Liver (tissue), 9 donors: ENCODE measurements around the gene CCNL1. TPM values are rescaled to one million over a fixed set of nuclear protein-coding genes. Genes with fewer than 3 reads are reported as not detected.
A peak's percentile ranks its signal among the peaks of the same experiment; 100 is the strongest.

Source experiments
- DNase-seq: peaks from one replicate; pipeline ENCODE4 v3.0.0-alpha.2; 2017; ENCODE audit warnings: low spot score
- H3K27ac ChIP-seq, 2 donors: one replicate each; pipeline ENCODE4 v1.7.0; 2013; ENCODE audit warnings: inconsistent platforms in 2 of 2, low read length in 2 of 2, control low read depth in 1 of 2, low read depth in 1 of 2, mild to moderate bottlenecking in 1 of 2
- H3K27me3 ChIP-seq, 4 donors: one replicate each; pipeline versions ENCODE4 v1.6.1 to v1.7.0; 2013; ENCODE audit warnings: low read length in 3 of 4, inconsistent platforms in 1 of 4, mild to moderate bottlenecking in 1 of 4, moderate library complexity in 1 of 4; ENCODE audit not compliant: control insufficient read depth in 4 of 4, insufficient read depth in 4 of 4
- H3K36me3 ChIP-seq, 4 donors: one replicate each; pipeline versions ENCODE4 v1.6.1 to v1.7.0; 2013; ENCODE audit warnings: low read length in 3 of 4, mild to moderate bottlenecking in 3 of 4, low read depth in 1 of 4, moderate library complexity in 1 of 4; ENCODE audit not compliant: control insufficient read depth in 4 of 4, insufficient read depth in 3 of 4
- H3K4me1 ChIP-seq, 4 donors: one replicate each; pipeline versions ENCODE4 v1.6.1 to v1.7.0; 2013; ENCODE audit warnings: low read length in 3 of 4, mild to moderate bottlenecking in 3 of 4, moderate library complexity in 1 of 4; ENCODE audit not compliant: control insufficient read depth in 4 of 4, insufficient read depth in 4 of 4
- H3K4me3 ChIP-seq, 3 donors: one replicate each; pipeline versions ENCODE4 v1.6.1 to v1.7.0; 2013; ENCODE audit warnings: low read length in 3 of 3, control low read depth in 1 of 3, low read depth in 1 of 3, mild to moderate bottlenecking in 1 of 3
- H3K9ac ChIP-seq, 2 donors: one replicate each; pipeline ENCODE4 v1.7.0; 2013; ENCODE audit warnings: low read length in 2 of 2, mild to moderate bottlenecking in 2 of 2, moderate library complexity in 2 of 2, control low read depth in 1 of 2, low read depth in 1 of 2
- H3K9me3 ChIP-seq, 4 donors: one replicate each; pipeline versions ENCODE4 v1.6.1 to v1.7.0; 2013; ENCODE audit warnings: low read length in 3 of 4; ENCODE audit not compliant: control insufficient read depth in 4 of 4
- CTCF ChIP-seq: fragments of 150-350 bp; IDR thresholded peaks from 2 replicates; pipeline ENCODE4 v1.5.1; 2017; ENCODE audit warnings: improper control_type of control experiment, low read depth, low read length; ENCODE audit not compliant: missing input control
- EGR1 ChIP-seq, 2 donors: IDR thresholded peaks; 2 replicates each; pipeline ENCODE4 v1.6.1; 2016 to 2018; ENCODE audit warnings: antibody characterized with exemption in 2 of 2, low read depth in 2 of 2
- FOXA1 ChIP-seq: IDR thresholded peaks from 2 replicates; pipeline ENCODE4 v1.6.1; 2016; ENCODE audit warnings: antibody characterized with exemption
- FOXA2 ChIP-seq: IDR thresholded peaks from 2 replicates; pipeline ENCODE4 v1.6.1; 2016; ENCODE audit warnings: antibody characterized with exemption
- GABPA ChIP-seq, 2 donors: IDR thresholded peaks in 1 of 2; conservative IDR thresholded peaks in 1 of 2; 2 replicates each; pipeline ENCODE4 v1.6.1; 2016; ENCODE audit warnings: antibody characterized with exemption in 2 of 2, mild to moderate bottlenecking in 1 of 2, moderate library complexity in 1 of 2
- HNF4A ChIP-seq, 2 donors: conservative IDR thresholded peaks; 2 replicates each; pipeline ENCODE4 v1.6.1; 2016; ENCODE audit warnings: antibody characterized with exemption in 2 of 2, mild to moderate bottlenecking in 2 of 2
- HNF4G ChIP-seq: IDR thresholded peaks from 2 replicates; pipeline ENCODE4 v1.6.1; 2016; ENCODE audit warnings: antibody characterized with exemption
- JUND ChIP-seq, 2 donors: IDR thresholded peaks; 2 replicates each; pipeline ENCODE4 v1.6.1; 2016; ENCODE audit warnings: antibody characterized with exemption in 2 of 2
- NR2F2 ChIP-seq: IDR thresholded peaks from 2 replicates; pipeline ENCODE4 v1.6.1; 2016; ENCODE audit warnings: antibody characterized with exemption
- RAD21 ChIP-seq, 2 donors: IDR thresholded peaks; 2 replicates each; pipeline ENCODE4 v1.6.1; 2016; ENCODE audit warnings: antibody characterized with exemption in 2 of 2, mild to moderate bottlenecking in 2 of 2
- RXRA ChIP-seq, 2 donors: IDR thresholded peaks; 2 replicates each; pipeline ENCODE4 v1.6.1; 2017 to 2018; ENCODE audit warnings: antibody characterized with exemption in 2 of 2, mild to moderate bottlenecking in 1 of 2
- SP1 ChIP-seq: IDR thresholded peaks from 2 replicates; pipeline ENCODE4 v1.6.1; 2018; ENCODE audit warnings: antibody characterized with exemption, mild to moderate bottlenecking
- TAF1 ChIP-seq: conservative IDR thresholded peaks from 2 replicates; pipeline ENCODE4 v1.6.1; 2016; ENCODE audit warnings: antibody characterized with exemption, mild to moderate bottlenecking
- YY1 ChIP-seq: IDR thresholded peaks from 2 replicates; pipeline ENCODE4 v1.6.1; 2016; ENCODE audit warnings: antibody characterized with exemption, mild to moderate bottlenecking
- WGBS: extraction: QIAGEN DNeasy Blood & Tissue Kit; methylation state at CpG from one replicate; pipeline ENCODE4 v1.1.7; 2013; 5-methylcytosine and 5-hydroxymethylcytosine counted together
- polyA plus RNA-seq, 2 donors: library from polyadenylated mRNA; stranded (reverse) in 1 of 2; unstranded in 1 of 2; fragments of 200-250 nt in 1 of 2; fragments of >200 nt in 1 of 2; fragmentation: Nextera tagmentation in 1 of 2; extraction: Ambion mirVana in 1 of 2; gene quantifications; one replicate each; pipeline versions ENCODE4 v1.2.1 to v1.2.3, GENCODE V29; 2013 to 2015
- total RNA-seq, 2 donors: library from RNA; depleted of rRNA; stranded (reverse); fragments of >200 nt; gene quantifications; one replicate each; pipeline ENCODE4 v1.2.3, GENCODE V29; 2014
- TF ChIP-seq, protein P1 (sequence below): IDR thresholded peaks from 2 replicates; pipeline ENCODE4 v1.6.1; 2016; ENCODE audit warnings: antibody characterized with exemption, mild to moderate bottlenecking
- TF ChIP-seq, protein P2 (sequence below): IDR thresholded peaks from 2 replicates; pipeline ENCODE4 v1.6.1; 2016; ENCODE audit warnings: antibody characterized with exemption
- TF ChIP-seq, protein P3 (sequence below): IDR thresholded peaks from 2 replicates; pipeline ENCODE4 v1.6.1; 2016; ENCODE audit warnings: antibody characterized with exemption
- TF ChIP-seq, protein P4 (sequence below): IDR thresholded peaks from 2 replicates; pipeline ENCODE4 v1.6.1; 2016; ENCODE audit warnings: antibody characterized with exemption
- donor health status: healthy.
- donor health status: healthy.
- donor health status: healthy.
- donor health status: healthy.
- donor health status: healthy.

Gene CCNL1
- total and polyA plus RNA-seq, 4 donors = 22.7 to 163 (median 95.0) TPM

- TF ChIP-seq, protein P1, sequence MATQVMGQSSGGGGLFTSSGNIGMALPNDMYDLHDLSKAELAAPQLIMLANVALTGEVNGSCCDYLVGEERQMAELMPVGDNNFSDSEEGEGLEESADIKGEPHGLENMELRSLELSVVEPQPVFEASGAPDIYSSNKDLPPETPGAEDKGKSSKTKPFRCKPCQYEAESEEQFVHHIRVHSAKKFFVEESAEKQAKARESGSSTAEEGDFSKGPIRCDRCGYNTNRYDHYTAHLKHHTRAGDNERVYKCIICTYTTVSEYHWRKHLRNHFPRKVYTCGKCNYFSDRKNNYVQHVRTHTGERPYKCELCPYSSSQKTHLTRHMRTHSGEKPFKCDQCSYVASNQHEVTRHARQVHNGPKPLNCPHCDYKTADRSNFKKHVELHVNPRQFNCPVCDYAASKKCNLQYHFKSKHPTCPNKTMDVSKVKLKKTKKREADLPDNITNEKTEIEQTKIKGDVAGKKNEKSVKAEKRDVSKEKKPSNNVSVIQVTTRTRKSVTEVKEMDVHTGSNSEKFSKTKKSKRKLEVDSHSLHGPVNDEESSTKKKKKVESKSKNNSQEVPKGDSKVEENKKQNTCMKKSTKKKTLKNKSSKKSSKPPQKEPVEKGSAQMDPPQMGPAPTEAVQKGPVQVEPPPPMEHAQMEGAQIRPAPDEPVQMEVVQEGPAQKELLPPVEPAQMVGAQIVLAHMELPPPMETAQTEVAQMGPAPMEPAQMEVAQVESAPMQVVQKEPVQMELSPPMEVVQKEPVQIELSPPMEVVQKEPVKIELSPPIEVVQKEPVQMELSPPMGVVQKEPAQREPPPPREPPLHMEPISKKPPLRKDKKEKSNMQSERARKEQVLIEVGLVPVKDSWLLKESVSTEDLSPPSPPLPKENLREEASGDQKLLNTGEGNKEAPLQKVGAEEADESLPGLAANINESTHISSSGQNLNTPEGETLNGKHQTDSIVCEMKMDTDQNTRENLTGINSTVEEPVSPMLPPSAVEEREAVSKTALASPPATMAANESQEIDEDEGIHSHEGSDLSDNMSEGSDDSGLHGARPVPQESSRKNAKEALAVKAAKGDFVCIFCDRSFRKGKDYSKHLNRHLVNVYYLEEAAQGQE = no peak
These were observed 2.9 kb downstream of the CCNL1 start (continued) for GRCh38 chr3:157156837-157157635.

GRCh38 chr3:157155591-157155990, 4.4 kb downstream of the CCNL1 start:
- H3K4me1 ChIP-seq = peaks cover 0 to 52% (median 38%) of the 10 kb centered on the region in 4 donors
- WGBS = 61% methylated on average over 3 of the region's 3 CpGs
- DNase-seq = no peak
- no peak overlapping the region for H3K4me3 ChIP-seq
- peak overlapping the region in 1 of 2 donors; percentile 11 for H3K9ac ChIP-seq
- no peaks in the 10 kb centered on the region for H3K27me3 ChIP-seq
- H3K9me3 ChIP-seq = no peaks in the 10 kb centered on the region
- H3K27ac ChIP-seq = no peak overlapping the region
- TF ChIP-seq HNF4A (conservative IDR thresholded peaks at IDR 0.05) = no peak
- TF ChIP-seq EGR1 (IDR thresholded peaks at IDR 0.05; ENCODE audit: low read depth in 2 of 2) = no peak
- no peak for TF ChIP-seq FOXA1
- no peak for TF ChIP-seq GABPA (IDR thresholded peaks at IDR 0.05 in 1 of 2, conservative IDR thresholded peaks at IDR 0.05 in 1 of 2)
- TF ChIP-seq SP1 = no peak
- TF ChIP-seq, protein P2, sequence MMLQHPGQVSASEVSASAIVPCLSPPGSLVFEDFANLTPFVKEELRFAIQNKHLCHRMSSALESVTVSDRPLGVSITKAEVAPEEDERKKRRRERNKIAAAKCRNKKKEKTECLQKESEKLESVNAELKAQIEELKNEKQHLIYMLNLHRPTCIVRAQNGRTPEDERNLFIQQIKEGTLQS = no peak
- TF ChIP-seq, protein P1 = no peak
- TF ChIP-seq NR2F2 = no peak
- no peak for TF ChIP-seq TAF1
- TF ChIP-seq YY1 = no peak
- no peak for TF ChIP-seq CTCF
- TF ChIP-seq RXRA (IDR thresholded peaks at IDR 0.05) = no peak
- TF ChIP-seq RAD21 (IDR thresholded peaks at IDR 0.05) = no peak
- TF ChIP-seq, protein P3, sequence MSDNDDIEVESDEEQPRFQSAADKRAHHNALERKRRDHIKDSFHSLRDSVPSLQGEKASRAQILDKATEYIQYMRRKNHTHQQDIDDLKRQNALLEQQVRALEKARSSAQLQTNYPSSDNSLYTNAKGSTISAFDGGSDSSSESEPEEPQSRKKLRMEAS = no peak
- TF ChIP-seq JUND (IDR thresholded peaks at IDR 0.05) = no peak
- TF ChIP-seq FOXA2 = no peak
- TF ChIP-seq, protein P4, sequence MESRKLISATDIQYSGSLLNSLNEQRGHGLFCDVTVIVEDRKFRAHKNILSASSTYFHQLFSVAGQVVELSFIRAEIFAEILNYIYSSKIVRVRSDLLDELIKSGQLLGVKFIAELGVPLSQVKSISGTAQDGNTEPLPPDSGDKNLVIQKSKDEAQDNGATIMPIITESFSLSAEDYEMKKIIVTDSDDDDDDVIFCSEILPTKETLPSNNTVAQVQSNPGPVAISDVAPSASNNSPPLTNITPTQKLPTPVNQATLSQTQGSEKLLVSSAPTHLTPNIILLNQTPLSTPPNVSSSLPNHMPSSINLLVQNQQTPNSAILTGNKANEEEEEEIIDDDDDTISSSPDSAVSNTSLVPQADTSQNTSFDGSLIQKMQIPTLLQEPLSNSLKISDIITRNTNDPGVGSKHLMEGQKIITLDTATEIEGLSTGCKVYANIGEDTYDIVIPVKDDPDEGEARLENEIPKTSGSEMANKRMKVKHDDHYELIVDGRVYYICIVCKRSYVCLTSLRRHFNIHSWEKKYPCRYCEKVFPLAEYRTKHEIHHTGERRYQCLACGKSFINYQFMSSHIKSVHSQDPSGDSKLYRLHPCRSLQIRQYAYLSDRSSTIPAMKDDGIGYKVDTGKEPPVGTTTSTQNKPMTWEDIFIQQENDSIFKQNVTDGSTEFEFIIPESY = no peak
- no peak for TF ChIP-seq HNF4G
- H3K36me3 ChIP-seq = peaks cover 8 to 70% (median 56%) of the 10 kb centered on the region in 4 donors
